GM18519 (cell line): ENCODE data around the gene DLG2.
A peak's percentile ranks its signal among the peaks of the same experiment; 100 is the strongest.
"Not testable (repeated sequence)": the region's sequence is repeated elsewhere in the genome, so short reads cannot be mapped to it uniquely, and the experiment has no call there.

Source experiments
- ATAC-seq: cut with Tn5 transposase; IDR thresholded peaks from one replicate; pipeline ENCODE4 v1.9.1; 2021; ENCODE audit warnings: mild to moderate bottlenecking, moderate library complexity; ENCODE audit not compliant: unreplicated experiment, low FRiP score

Gene DLG2

DNA sequence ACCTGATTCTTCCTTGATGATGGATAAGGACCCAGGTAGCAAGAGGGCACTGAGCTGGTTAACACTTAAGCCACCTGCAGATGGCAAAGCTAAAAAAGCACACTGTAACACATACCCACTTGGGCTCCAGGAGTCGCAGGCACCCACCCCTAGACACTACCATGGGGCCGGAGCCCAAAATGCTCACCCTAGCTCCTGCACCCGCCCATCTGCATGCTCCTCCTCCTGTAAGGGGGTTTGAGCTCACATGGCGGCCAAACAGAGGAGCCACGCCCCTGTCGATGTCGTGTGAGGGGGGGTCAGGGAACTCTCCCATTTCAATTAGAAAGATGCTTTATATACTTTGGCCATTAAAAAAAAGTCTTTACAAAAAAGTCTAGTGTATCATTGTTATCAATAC, 370.7 kb downstream of the DLG2 start:
- ATAC-seq = no peak

DNA sequence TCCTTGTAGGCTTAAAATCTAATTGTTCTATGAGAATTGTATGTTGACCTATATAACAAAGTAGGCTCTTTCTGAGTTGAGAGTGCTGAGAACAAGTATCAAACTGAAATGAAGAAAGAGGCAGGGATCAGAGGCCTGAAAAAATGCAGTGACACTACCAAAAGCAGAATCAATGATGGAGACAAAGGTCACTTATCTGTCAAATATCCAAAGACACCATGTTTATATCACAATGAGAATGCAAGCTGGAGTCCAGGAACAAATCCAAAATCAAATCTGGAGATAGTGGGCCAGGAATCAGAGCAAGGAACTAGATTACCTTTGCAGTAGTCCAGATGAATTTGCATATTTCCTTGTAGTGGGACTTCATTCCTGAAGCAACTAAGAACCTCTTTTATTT, 377.7 kb downstream of the DLG2 start:
- no peak for ATAC-seq

DNA sequence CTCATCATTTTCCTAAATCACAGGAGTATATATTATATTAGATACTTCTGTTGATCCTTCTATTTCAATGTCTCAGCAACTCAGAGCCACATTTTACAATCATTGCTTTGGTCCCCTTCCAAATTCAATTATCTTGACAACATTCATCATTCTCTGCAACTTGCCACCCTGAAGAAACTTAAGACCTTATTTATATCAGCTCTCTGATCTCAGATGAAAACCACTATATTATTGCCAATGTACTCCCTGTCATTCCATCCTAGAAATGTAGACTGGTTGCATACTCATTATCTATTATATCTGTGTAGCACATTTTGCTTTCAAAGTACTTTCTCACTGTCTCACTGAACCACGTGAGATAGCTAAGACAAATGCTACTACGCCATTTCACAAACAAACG, 379.3 kb downstream of the DLG2 start:
- ATAC-seq = no peak

DNA sequence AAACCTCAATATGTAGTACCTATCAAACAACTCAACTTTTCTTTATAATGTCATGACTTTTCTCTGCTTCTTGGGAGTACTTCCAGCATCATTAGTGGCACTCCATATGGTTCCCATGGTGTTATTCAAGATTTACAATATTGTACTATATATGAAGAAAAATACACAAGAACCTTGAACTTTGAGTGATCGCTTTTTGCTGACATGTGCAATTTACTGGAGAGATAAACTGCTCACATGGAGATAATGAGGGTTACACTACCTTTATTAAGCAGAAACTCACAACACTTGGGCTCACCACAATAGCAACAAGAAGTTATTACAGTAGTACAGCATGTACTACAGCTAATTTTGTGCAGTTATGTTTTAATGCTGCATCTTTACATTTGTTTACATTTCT, 388.2 kb downstream of the DLG2 start:
- ATAC-seq = no peak

- not testable (repeated sequence) for ATAC-seq
Measured at GRCh38 chr11:85238038-85238437, 389.1 kb downstream of the DLG2 start.

DNA sequence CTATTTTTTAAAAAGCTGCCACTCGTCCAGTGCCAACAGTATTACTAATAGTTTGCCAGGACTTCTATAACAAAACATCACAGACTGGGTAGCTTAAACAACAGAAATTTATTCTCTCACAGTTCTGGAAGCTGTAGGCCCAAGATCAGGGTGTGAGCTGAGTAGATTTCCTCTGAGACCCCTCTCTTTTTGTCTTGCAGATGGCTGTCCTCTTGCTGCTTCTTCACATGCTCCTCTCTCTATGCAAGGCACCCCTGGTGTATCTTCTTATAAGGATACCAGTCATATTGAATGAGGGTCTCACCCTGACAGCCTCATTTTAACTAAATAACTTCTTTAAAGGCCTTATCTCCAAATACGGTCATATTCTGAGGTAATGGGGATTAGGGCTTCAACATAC, 390.9 kb downstream of the DLG2 start:
- no peak for ATAC-seq

DNA sequence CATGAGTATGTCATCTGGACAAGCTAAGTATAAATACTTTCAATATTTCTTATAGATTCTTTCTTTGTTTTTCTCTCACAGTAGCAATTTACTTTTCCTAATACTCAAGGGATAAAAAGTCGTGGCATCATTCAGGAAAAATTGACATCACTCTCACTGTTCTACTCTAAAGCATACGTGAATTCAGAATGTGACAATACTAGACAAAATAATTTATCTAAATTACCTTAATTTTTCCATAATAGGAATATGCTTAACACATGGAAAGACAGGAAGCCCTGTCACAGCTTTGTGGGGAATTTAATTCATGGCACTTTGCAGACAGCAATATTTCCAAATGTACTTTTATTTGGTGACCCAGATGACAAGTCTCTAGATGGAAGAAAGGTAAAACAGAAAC, 394.6 kb downstream of the DLG2 start:
- no peak for ATAC-seq

- ATAC-seq = no peak
Measured at GRCh38 chr11:85231588-85231987, 395.6 kb downstream of the DLG2 start.

DNA sequence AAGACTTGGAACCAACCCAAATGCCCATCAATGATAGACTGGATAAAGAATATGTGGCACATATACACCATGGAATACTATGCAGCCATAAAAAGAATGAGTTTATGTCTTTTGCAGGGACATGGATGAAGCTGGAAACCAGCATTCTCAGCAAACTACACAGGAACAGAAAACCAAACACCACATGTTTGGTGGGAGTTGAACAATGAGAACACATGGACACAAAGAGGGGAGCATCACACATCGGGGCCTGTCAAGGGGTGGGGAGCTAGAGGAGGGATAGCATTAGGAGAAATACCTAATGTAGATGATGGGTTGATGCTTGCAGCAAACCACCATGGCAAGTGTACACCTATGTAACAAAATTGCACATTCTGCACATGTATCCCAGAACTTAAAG, 397.4 kb downstream of the DLG2 start:
- ATAC-seq = not testable (repeated sequence)

GRCh38 chr11:85196968-85197367, 430.2 kb downstream of the DLG2 start:
- ATAC-seq = no peak

DNA sequence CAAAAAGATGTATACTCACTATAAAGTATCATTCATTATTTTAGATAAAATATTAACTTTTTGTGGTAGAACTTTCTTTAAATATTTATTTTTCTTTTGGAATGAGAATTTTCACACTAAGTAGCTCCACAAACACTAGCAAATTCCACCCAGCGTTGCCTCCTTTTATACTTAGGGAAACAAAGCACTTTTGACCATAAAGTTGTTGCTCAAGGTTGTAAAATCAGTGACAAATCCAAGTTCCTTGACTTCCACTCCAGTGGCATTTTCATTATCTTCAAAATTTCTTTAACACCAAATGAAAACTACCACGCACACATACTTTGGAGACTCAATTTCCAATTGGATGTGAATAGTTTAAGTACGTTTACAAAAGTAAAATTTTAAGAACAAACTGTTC, 431.2 kb downstream of the DLG2 start:
- no peak for ATAC-seq

DNA sequence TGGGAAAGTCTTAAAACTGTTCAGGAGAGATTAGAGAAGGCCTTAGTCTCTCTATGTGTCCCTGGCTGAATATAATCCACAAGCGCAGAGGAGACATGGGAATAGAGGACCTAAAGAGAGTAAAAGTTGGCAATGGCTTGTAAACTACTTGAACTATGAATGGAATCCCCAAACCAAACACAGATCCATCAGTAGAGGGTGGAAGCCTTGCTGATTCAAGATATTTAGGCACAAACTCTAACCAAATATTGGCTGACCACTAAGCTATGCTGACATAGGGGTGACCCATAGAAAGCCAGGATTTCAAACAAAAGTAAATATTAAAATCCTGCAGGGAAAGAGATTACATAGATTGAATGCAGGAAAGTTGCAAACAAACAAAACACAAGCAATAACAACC, 439.2 kb downstream of the DLG2 start:
- ATAC-seq = no peak

DNA sequence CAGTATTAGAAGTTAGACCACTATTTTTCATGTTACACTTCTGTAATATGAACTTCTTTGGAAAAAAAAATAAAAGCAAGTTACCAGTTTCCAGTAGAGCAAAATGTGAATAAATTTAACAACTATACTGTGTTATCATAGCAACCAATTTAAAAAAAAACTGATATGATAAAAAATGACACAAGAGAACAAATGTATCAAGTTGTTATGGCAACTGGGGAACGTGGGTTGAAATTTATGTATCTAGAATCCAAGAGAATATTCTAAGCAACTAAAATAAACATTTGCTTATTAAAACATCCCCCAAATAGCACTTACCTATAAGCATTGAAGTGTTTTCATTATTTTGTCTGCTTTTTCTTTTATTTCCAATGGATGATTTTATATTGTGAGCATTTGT, 442.4 kb downstream of the DLG2 start:
- no peak for ATAC-seq

DNA sequence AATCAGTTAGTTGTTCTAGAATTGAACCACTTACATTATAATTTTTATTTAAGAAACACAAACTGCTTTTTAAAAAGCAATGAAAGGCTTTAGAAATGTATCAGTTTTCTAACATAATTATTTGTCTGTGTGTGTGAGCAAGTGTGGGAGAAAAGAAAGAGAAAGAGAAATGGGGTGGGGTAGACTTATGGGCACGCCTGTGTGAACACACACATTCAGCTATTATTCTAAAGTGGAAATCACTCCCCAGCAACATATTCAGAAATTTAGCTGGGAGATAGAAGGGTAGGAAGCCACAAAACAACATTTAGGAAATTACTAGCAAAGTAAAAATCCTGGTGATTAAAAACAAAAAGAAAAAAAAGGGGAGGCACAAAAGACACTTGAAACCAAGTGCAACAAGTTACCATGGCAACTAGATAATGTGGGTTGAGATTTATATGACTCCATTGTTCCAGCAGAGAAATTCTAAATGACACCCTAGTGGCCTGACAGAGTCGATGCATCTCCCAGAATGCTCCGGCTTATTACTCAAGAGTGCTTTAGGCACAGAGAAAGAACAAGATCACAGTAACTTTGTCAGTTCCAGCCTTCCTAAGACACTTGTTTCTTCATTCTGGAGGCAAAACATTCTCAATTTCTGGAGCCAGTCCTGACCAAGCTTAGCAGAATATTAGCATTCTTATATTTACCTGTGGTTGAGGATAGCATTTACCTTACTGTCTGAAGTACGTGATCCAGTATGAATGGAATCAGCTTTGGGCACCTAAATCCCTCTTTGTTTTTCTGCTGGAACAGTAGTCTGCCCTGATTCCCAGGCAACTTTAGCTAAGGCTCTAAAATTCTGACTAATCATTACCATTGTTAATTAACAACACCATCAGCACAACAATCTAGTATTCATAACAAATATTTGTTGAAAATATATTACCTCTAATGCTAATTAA, 444.4 kb downstream of the DLG2 start:
- ATAC-seq = peak; percentile 96

DNA sequence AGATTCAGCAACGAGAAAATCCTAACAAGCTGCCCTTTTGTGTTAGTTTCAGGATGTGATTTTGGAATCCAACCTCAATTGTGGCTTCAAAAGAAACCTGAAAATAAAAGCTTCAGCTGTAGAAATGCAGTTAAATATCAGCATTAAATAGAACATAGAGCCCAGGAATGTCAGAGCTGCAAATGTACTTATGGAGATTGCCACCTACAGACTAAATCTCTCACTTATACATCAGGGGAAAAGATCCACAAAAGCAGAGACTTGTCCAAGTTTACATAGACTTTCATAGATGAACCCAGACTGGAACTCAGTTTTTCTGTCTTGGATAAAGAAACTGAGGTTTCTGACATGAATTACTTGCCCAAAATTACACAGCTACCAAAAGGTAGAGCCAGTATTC, 446.6 kb downstream of the DLG2 start:
- ATAC-seq = no peak

DNA sequence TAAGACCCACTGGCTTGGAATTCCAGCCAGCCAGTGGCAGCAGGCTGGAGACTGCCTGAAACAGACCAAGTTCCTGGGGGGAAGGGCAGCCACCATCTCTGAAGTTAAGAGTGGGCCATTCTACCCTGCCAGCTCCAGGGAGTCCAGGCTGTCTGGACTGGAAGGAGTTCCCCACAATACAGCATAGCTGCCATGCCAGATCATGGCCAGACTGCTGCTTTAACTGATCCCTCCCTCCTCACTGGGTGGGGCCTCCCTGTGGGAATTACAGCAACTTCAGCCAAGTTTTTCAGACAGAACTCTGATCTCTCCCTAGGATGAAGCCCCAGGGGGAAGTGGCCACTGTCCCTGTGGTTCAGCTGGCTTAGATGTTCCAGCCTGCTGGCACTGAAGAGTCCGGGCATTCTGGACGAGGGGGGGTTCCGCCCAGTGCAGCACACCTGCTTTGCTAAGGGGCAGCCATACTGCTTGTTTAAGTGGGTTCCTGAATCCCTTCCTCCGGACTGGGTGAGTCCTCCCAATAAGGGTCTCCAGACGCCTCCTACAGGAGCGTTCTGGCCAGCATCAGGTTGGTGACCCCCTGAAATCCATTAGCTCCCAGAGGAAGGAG, 455.4 kb downstream of the DLG2 start:
- no peak for ATAC-seq

GRCh38 chr11:85170184-85170583, 457.0 kb downstream of the DLG2 start:
- no peak for ATAC-seq

DNA sequence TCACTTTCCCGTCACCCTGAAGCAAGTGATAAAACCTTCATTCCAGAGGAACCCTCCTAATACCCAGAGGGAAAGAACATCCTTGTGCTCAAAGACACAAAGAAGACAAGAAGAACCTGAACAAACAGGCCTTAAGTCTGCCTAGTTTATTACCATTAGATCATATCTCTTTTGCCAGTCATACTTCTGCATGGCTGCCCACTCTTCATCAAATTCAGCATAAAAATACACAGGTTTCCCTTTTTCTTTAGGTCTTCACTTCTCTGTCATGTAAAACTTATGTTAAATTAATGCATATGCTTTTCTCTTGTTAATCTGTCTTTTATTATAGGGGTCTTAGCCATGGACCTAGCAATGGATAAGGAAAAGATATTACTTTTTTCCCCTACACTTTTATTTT, 459.7 kb downstream of the DLG2 start:
- no peak for ATAC-seq

DNA sequence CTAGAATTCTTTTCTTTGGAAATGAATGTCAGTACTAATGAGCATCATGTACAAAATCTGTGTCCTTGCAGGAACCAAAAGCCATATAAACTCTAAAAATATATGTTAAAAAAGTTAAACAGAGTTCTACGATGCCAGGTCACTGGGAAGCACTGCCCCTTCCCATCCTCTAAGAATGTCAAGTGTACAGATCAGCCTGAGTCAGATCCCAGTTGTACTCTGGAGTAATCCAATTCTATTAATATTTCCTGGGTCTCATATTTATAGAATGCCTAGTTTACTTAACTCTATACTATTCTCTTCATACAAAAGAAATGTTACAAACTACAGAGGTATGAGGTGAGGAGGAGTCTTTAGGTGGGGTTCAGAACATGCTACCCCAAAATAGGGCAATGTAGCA, 460.1 kb downstream of the DLG2 start:
- no peak for ATAC-seq

DNA sequence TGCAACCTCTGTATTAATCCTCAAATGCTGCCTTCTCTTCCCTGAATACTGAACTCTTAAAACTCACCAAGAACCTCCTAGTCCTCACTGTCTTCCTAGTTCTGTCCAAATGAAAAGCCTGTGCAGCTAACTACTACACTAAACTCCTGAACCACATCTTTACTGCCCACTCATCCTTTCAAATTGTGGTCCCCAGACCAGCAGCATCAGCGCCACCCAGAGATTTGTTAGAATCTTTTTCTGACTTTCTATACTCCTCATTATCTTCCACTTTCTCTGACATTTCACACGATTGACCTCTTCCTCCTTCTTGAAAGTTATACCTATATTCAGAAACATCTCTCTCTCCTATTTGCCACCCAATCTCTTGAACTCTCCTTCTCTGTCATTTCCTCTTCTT, 461.3 kb downstream of the DLG2 start:
- ATAC-seq = peak; percentile 55

- ATAC-seq = no peak
Measured at GRCh38 chr11:85164743-85165142, 462.4 kb downstream of the DLG2 start.

- no peak for ATAC-seq
Measured at GRCh38 chr11:85154294-85154693, 472.9 kb downstream of the DLG2 start.
